Kidney (tissue), 14 donors: ENCODE results near the gene FOXB1. TPM values are rescaled to one million over a fixed set of nuclear protein-coding genes. Genes with fewer than 3 reads are reported as not detected.

Experiments
- DNase-seq, 5 donors: peaks; one replicate each; pipeline ENCODE4 v3.0.0-alpha.2; 2013 to 2020
- FAIRE-seq: peaks from 2 replicates; lab custom pipeline; 2012; peaks lifted over from hg19 to GRCh38; lab: Jason Lieb, UNC
- H3K27ac ChIP-seq, 2 donors: one replicate each; pipeline ENCODE4 v1.7.0; 2013; ENCODE audit warnings: low read depth in 2 of 2, low read length in 2 of 2, inconsistent platforms in 1 of 2
- H3K27me3 ChIP-seq: one replicate; pipeline ENCODE4 v1.7.1; 2013; ENCODE audit warnings: low read length, inconsistent platforms; ENCODE audit not compliant: control insufficient read depth, insufficient read depth
- H3K36me3 ChIP-seq, 3 donors: one replicate each; pipeline versions ENCODE4 v1.7.0 to v1.7.1; 2013; ENCODE audit warnings: low read length in 3 of 3, control low read depth in 1 of 3, inconsistent platforms in 1 of 3; ENCODE audit not compliant: insufficient read depth in 3 of 3, control insufficient read depth in 2 of 3
- H3K4me1 ChIP-seq, 3 donors: one replicate each; pipeline versions ENCODE4 v1.7.0 to v1.7.1; 2013; ENCODE audit warnings: low read length in 3 of 3, inconsistent platforms in 1 of 3, low read depth in 1 of 3; ENCODE audit not compliant: control insufficient read depth in 2 of 3, insufficient read depth in 2 of 3
- H3K4me3 ChIP-seq, 3 donors: one replicate each; pipeline versions ENCODE4 v1.7.0 to v1.8.1; 2013; ENCODE audit warnings: low read length in 3 of 3, control low read depth in 1 of 3, inconsistent platforms in 1 of 3
- H3K9ac ChIP-seq, 3 donors: one replicate each; pipeline versions ENCODE4 v1.7.0 to v1.7.1; 2013; ENCODE audit warnings: low read length in 3 of 3, control low read depth in 1 of 3, inconsistent platforms in 1 of 3
- H3K9me3 ChIP-seq, 3 donors: one replicate each; pipeline versions ENCODE4 v1.7.0 to v1.7.1; 2013; ENCODE audit warnings: low read length in 3 of 3, control low read depth in 1 of 3, inconsistent platforms in 1 of 3; ENCODE audit not compliant: control insufficient read depth in 2 of 3, insufficient read depth in 1 of 3
- CTCF ChIP-seq: IDR thresholded peaks from 3 replicates; pipeline ENCODE4 v1.5.1; 2012; ENCODE audit warnings: mild to moderate bottlenecking, moderate library complexity, borderline replicate concordance; ENCODE audit not compliant: insufficient read depth; ENCODE audit errors: extremely low read depth
- intact Hi-C: fragments of 100-400 bp; cut with DNase I; formaldehyde crosslinking; loops from one replicate; pipeline ENCODE4 v1.11.1; 2022
- polyA plus RNA-seq: library from polyadenylated mRNA; stranded (reverse); fragments of 350-450 nt; fragmentation: Illumina TruSeq; extraction: RNeasy Lipid Tissue Mini Kit (QIAGEN cat#74804); gene quantifications from one replicate; pipeline ENCODE4 v1.2.3, GENCODE V29; 2014; ENCODE audit warnings: low read depth, low replicate concordance; ENCODE audit not compliant: insufficient read depth
- total RNA-seq: library from RNA; stranded (reverse); fragmentation: NEBNext Ultra II Directional; extraction: Animal tissue kit (Norgen Biotek cat#: 25700); gene quantifications from one replicate; pipeline ENCODE4 v1.2.1, GENCODE V29; 2021
- donor health status: control.
- donor health status: control.
- donor health status: control.
- donor health status: control.
- donor health status: control.
- donor health status: DM: yes; HTN: yes; CAD: no.
- donor health status: Normal renal cell carcinoma (clear cell type).

FOXB1 gene
- total and polyA plus RNA-seq, 2 donors from 2014 or later: not detected

- Histone ChIP-seq H3K4me1 (no peaks in the 10 kb centered on the region), H3K4me3 (no peak overlapping the region), H3K9ac (no peak overlapping the region), H3K9me3 (no peaks in the 10 kb centered on the region), H3K27me3 (peaks cover 73% of the 10 kb centered on the region), H3K36me3 (no peaks in the 10 kb centered on the region), H3K27ac (no peak overlapping the region)
- TF ChIP-seq CTCF: no peak
- FAIRE-seq: no peak
- peak in 4 of 5 donors; percentile 41 to 60 (median 48) for DNase-seq
- intact Hi-C loops: no loop called here
Measured at GRCh38 chr15:59993950-59994401, 10.1 kb upstream of the FOXB1 start.

GRCh38 chr15:59994526-59994887 lies 9.6 kb upstream of the FOXB1 start:
- FAIRE-seq: no peak
- TF ChIP-seq CTCF: no peak
- H3K4me1 ChIP-seq: no peaks in the 10 kb centered on the region
- H3K36me3 ChIP-seq: no peaks in the 10 kb centered on the region
- peaks cover 77% of the 10 kb centered on the region for H3K27me3 ChIP-seq
- intact Hi-C loops: no loop called here
- no peak overlapping the region for H3K27ac ChIP-seq
- DNase-seq: peak in 1 of 5 donors; percentile 49
- no peak overlapping the region for H3K9ac ChIP-seq
- no peak overlapping the region for H3K4me3 ChIP-seq
- H3K9me3 ChIP-seq: no peaks in the 10 kb centered on the region

GRCh38 chr15:59994888-59995557 lies 9.1 kb upstream of the FOXB1 start:
- intact Hi-C loops: no loop called here
- TF ChIP-seq CTCF: no peak
- DNase-seq: peak in 3 of 5 donors; percentile 24 to 59 (median 41)
- Histone ChIP-seq H3K9ac (no peak overlapping the region), H3K36me3 (no peaks in the 10 kb centered on the region), H3K4me3 (no peak overlapping the region), H3K9me3 (no peaks in the 10 kb centered on the region), H3K27me3 (peaks cover 80% of the 10 kb centered on the region), H3K27ac (no peak overlapping the region), H3K4me1 (no peaks in the 10 kb centered on the region)
- no peak for FAIRE-seq
